Vagina (tissue), 2 donors: ENCODE measurements around the gene VSTM2B.

Experiments used
- POLR2A ChIP-seq, 2 donors: fragments of 450-650 bp; IDR thresholded peaks; one replicate each; pipeline ENCODE4 v1.6.1; 2017; ENCODE audit warnings: antibody characterized with exemption in 2 of 2, mild to moderate bottlenecking in 2 of 2, moderate library complexity in 2 of 2
- POLR2AphosphoS5 ChIP-seq, 2 donors: sonication (generic); formaldehyde crosslinking; IDR thresholded peaks; one replicate each; pipeline ENCODE4 v1.9.0; 2017; ENCODE audit warnings: antibody characterized with exemption in 2 of 2, mild to moderate bottlenecking in 2 of 2, low read depth in 1 of 2; ENCODE audit not compliant: insufficient read depth in 1 of 2
- TF ChIP-seq, protein P1 (sequence below), 3 experiments: fragments of 450-650 bp in 2 of 3; fragments of 200-600 bp in 1 of 3; sonication (generic) in 1 of 3; IDR thresholded peaks; one replicate each; pipeline ENCODE4 v1.5.1; 2017 to 2019; ENCODE audit warnings: antibody characterized with exemption in 3 of 3, mild to moderate bottlenecking in 2 of 3, moderate library complexity in 2 of 3

DNA sequence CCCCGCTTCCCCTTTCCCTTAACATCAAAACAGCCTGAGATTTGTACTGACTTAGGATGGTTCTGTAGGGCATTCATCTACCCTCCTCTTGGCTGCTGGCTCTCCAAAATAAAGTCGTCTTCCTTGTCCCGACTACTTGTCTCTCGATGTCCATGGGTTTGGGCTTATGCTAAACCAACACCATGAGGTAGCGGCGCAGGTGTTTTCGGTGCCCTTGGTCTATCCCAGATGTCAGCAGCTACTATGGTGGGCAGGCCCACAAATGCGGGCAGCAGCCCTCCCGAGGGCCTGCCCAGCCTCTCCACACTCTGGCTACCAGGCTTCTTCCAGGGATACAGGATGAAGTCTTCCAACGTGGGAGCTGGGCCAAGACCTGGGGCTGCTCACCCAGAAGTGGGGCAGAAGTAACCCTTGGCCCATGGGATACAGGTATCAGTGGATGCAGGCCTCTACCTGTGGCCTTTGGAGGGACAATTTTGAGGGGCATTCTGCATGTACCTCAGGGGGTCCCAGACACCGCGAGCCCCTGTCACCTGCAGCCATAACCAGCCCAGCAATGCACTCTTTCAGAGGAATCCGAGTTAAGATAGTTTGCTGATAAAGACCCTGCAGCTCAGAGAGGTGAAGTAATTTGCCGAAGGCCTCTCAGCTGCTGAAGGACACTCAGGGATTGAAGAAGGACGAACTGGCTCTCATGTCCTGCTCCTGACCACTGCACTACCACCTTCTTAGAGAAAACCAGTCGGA is 47.8 kb upstream of the VSTM2B start:
- TF ChIP-seq POLR2AphosphoS5 (IDR thresholded peaks at IDR 0.05; ENCODE audit: insufficient read depth in 1 of 2, low read depth in 1 of 2): no peak
- TF ChIP-seq, protein P1, sequence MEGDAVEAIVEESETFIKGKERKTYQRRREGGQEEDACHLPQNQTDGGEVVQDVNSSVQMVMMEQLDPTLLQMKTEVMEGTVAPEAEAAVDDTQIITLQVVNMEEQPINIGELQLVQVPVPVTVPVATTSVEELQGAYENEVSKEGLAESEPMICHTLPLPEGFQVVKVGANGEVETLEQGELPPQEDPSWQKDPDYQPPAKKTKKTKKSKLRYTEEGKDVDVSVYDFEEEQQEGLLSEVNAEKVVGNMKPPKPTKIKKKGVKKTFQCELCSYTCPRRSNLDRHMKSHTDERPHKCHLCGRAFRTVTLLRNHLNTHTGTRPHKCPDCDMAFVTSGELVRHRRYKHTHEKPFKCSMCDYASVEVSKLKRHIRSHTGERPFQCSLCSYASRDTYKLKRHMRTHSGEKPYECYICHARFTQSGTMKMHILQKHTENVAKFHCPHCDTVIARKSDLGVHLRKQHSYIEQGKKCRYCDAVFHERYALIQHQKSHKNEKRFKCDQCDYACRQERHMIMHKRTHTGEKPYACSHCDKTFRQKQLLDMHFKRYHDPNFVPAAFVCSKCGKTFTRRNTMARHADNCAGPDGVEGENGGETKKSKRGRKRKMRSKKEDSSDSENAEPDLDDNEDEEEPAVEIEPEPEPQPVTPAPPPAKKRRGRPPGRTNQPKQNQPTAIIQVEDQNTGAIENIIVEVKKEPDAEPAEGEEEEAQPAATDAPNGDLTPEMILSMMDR (IDR thresholded peaks at IDR 0.05): no peak
- TF ChIP-seq POLR2A (IDR thresholded peaks at IDR 0.05): no peak
